ENCODE data around the gene PPFIBP2.

The PPFIBP2 gene

DNA sequence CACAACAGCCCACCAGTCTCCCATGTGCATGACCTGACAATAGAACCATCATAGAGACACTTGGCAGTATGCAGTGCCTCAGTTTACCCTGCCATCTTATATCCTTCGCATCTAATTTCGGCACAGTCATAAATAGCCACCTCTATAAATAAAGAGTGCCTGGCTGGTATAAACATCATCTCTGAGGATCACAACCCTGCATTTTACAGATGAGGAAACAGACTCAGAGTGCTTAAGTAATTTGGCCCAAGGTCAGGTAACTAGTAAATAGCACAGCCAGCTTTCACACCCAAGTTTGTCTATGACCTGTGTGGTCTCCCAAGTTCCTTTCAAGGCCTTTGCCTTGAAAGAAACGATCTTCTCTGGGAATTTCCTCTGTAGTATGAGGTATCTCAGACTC is 114.9 kb downstream of the PPFIBP2 start:
- DNase-seq (ENCODE audit: low spot score), result no peak
- TF ChIP-seq, protein P1, sequence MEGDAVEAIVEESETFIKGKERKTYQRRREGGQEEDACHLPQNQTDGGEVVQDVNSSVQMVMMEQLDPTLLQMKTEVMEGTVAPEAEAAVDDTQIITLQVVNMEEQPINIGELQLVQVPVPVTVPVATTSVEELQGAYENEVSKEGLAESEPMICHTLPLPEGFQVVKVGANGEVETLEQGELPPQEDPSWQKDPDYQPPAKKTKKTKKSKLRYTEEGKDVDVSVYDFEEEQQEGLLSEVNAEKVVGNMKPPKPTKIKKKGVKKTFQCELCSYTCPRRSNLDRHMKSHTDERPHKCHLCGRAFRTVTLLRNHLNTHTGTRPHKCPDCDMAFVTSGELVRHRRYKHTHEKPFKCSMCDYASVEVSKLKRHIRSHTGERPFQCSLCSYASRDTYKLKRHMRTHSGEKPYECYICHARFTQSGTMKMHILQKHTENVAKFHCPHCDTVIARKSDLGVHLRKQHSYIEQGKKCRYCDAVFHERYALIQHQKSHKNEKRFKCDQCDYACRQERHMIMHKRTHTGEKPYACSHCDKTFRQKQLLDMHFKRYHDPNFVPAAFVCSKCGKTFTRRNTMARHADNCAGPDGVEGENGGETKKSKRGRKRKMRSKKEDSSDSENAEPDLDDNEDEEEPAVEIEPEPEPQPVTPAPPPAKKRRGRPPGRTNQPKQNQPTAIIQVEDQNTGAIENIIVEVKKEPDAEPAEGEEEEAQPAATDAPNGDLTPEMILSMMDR (conservative IDR thresholded peaks at IDR 0.05; ENCODE audit: low read depth), result no peak
- H3K27ac ChIP-seq, result no peak overlapping the region
- ChIA-PET POLR2A (ENCODE audit: low non-redundant PET) (no interaction called here), CTCF (interaction anchor here (1.1 to 2.1 kb wide), 2 partner anchors 28 to 57 kb away, joined by 3 to 14 read pairs; no protein-coding TSS in a partner anchor)

DNA sequence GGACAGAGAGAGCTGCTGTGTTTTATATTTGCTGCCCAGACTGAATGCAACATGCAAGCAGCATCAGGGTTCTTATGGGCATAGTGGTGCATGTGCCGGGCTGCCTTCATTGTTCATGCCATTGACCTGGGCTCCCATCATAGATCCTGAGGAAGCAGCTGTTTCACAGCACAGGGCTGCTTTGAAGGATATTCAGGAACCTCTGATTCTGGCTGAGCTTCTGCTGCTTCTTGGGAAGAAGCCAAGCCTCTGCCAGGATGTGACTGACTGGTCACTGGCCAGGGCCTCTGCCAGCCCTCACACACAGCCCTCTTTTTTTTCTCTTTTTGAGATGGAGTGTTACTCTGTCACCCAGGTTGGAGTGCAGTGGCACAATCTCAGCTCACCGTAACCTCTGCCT is 116.2 kb downstream of the PPFIBP2 start:
- CTCF ChIA-PET, result interaction anchor here (0.6 to 2.1 kb wide), 2 partner anchors 13 to 58 kb away, joined by 3 to 14 read pairs; no protein-coding TSS in a partner anchor
- DNase-seq (ENCODE audit: low spot score), result no peak
- no peak overlapping the region for H3K27ac ChIP-seq
- TF ChIP-seq, protein P1 (conservative IDR thresholded peaks at IDR 0.05; ENCODE audit: low read depth), result no peak
- POLR2A ChIA-PET (ENCODE audit: low non-redundant PET), result interaction anchor here (0.6 kb wide), 1 partner anchor 184 kb away, joined by 3 read pairs; no protein-coding TSS in a partner anchor

DNA sequence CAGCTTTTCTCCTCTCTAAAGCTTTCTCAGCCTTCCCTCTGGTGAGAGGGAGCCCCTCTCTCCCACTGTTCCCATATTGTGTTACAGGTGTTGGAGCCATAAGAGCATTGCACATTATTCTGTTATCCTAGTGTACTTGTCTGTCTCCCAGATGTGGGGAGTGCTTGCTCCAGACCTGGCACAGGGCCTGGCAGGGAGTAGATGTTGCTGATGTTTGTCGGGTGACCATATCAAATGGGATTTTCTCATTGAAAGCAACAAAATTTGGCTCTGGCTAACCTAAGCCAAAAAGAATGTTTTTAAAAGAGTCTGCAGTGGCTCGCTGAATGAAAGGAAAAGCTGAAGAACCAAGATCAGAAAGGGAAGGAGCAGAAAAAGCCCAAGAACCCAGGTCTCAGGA is 118.4 kb downstream of the PPFIBP2 start:
- H3K27ac ChIP-seq, result no peak overlapping the region
- ChIA-PET CTCF (interaction anchor here (0.7 kb wide), 1 partner anchor 95 kb away, joined by 3 read pairs; no protein-coding TSS in a partner anchor), POLR2A (ENCODE audit: low non-redundant PET) (no interaction called here)
- no peak for DNase-seq (ENCODE audit: low spot score)
- TF ChIP-seq, protein P1 (conservative IDR thresholded peaks at IDR 0.05; ENCODE audit: low read depth), result no peak

DNA sequence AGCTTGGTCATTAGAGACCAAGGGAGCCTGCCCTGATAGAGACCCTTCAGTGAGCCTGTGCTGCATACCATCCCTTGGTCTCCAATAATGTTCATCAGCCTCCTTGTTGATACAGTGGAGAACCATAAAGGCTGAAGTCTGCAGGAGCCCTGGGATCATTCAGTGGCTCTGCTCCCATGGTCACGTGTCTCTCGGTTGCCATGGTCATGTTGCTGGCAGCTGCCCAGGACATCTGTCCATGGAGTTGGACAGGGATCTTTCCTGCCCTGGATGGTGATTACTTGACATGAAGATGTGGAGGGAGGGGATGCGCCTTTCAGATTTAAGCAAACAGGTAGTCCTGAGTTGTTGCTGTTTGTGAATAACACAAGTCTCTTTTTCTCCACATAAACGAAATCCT is 121.3 kb downstream of the PPFIBP2 start:
- TF ChIP-seq, protein P1 (conservative IDR thresholded peaks at IDR 0.05; ENCODE audit: low read depth), result no peak
- ChIA-PET CTCF (no interaction called here), POLR2A (ENCODE audit: low non-redundant PET) (no interaction called here)
- DNase-seq (ENCODE audit: low spot score), result no peak
- H3K27ac ChIP-seq, result no peak overlapping the region

DNA sequence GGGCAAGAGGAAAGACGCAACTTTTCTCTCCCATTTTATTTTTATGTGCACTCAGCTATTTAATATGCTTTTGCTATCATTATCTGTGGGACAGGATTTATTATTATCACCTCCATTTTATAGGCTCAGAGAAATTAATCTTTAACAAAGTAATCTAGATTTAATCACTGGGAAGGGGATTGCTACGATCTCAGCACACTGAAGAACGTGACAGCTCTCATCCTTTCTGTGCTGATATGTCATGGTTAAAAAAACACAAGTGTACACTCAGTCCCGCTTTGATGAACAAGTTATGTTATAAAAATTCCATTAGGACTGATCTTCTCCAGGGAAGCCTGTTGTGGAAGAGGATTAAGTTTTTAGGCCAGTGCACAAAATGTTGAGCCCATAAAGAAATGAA is 121.9 kb downstream of the PPFIBP2 start:
- DNase-seq (ENCODE audit: low spot score), result no peak
- ChIA-PET POLR2A (ENCODE audit: low non-redundant PET) (no interaction called here), CTCF (no interaction called here)
- no peak overlapping the region for H3K27ac ChIP-seq
- TF ChIP-seq, protein P1 (conservative IDR thresholded peaks at IDR 0.05; ENCODE audit: low read depth), result no peak

DNA sequence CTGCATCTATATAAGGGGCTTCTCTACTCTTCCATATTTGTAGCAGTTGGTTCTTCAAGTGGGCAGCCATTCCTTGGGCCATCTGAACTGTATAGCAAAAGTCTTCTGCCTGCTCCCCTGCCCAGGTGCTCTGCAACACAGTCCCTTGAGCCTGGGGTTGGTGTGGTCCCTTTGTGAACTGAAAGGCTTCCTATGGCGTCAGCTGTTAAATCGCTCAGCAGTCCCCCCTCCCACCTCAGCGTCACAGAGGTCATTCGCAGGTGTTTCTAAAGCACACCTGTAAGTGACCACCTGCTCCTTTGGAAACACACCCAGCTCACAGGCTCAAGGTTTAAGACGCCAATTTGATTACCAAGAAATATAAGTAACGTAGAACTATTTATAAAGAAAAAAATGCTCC is 122.6 kb downstream of the PPFIBP2 start:
- TF ChIP-seq, protein P1 (conservative IDR thresholded peaks at IDR 0.05; ENCODE audit: low read depth), result no peak
- no peak overlapping the region for H3K27ac ChIP-seq
- CTCF ChIA-PET, result no interaction called here
- POLR2A ChIA-PET (ENCODE audit: low non-redundant PET), result no interaction called here
- DNase-seq (ENCODE audit: low spot score), result no peak

Data from RWPE1 (cell line).